Limb (tissue), 2 donors: Measurements from ENCODE around the gene KDM1A.

Experiments used
- DNase-seq, 2 donors: peaks; one replicate each; pipeline ENCODE4 v3.0.0-alpha.2; 2016; ENCODE audit errors: extremely low spot score in 2 of 2

The KDM1A gene

GRCh38 chr1:23110391-23110790 is 91.1 kb downstream of the KDM1A start:
- no peak for DNase-seq

- DNase-seq = no peak
These were observed 92.6 kb downstream of the KDM1A start for GRCh38 chr1:23111600-23112535.

GRCh38 chr1:23114424-23115079 is 95.3 kb downstream of the KDM1A start:
- DNase-seq = no peak

GRCh38 chr1:23116216-23116836 is 97.1 kb downstream of the KDM1A start:
- DNase-seq = no peak

- DNase-seq = no peak
These were observed 97.8 kb downstream of the KDM1A start for GRCh38 chr1:23116921-23117699.

GRCh38 chr1:23118407-23118806 is 99.1 kb downstream of the KDM1A start:
- DNase-seq = no peak

GRCh38 chr1:23118957-23119792 is 99.9 kb downstream of the KDM1A start:
- no peak for DNase-seq

GRCh38 chr1:23120383-23120782 is 101.1 kb downstream of the KDM1A start:
- no peak for DNase-seq

- DNase-seq = peak; percentile 47 to 62
These were observed 102.9 kb downstream of the KDM1A start for GRCh38 chr1:23122023-23122748.

- DNase-seq = no peak
These were observed 103.5 kb downstream of the KDM1A start for GRCh38 chr1:23122796-23123195.

- no peak for DNase-seq
These were observed 104.3 kb downstream of the KDM1A start for GRCh38 chr1:23123528-23123927.

- DNase-seq = no peak
These were observed 105.2 kb downstream of the KDM1A start for GRCh38 chr1:23124259-23125026.

GRCh38 chr1:23125489-23125888 is 106.2 kb downstream of the KDM1A start:
- DNase-seq = no peak

GRCh38 chr1:23126200-23126599 is 106.9 kb downstream of the KDM1A start:
- no peak for DNase-seq

GRCh38 chr1:23126801-23127200 is 107.5 kb downstream of the KDM1A start:
- no peak for DNase-seq

GRCh38 chr1:23129846-23130245 is 110.6 kb downstream of the KDM1A start:
- no peak for DNase-seq

- DNase-seq = no peak
These were observed 112.8 kb downstream of the KDM1A start for GRCh38 chr1:23132033-23132432.
